ENCODE measurements around the gene FBLN5. TPM values are rescaled to one million over a fixed set of nuclear protein-coding genes. Genes with fewer than 3 reads are reported as not detected.

The FBLN5 gene
- total and polyA plus RNA-seq, 2 donors (not counting 3 experiments of a cell fraction or from before 2014, with no cell fraction given): 27.6 to 33.1 TPM

DNA sequence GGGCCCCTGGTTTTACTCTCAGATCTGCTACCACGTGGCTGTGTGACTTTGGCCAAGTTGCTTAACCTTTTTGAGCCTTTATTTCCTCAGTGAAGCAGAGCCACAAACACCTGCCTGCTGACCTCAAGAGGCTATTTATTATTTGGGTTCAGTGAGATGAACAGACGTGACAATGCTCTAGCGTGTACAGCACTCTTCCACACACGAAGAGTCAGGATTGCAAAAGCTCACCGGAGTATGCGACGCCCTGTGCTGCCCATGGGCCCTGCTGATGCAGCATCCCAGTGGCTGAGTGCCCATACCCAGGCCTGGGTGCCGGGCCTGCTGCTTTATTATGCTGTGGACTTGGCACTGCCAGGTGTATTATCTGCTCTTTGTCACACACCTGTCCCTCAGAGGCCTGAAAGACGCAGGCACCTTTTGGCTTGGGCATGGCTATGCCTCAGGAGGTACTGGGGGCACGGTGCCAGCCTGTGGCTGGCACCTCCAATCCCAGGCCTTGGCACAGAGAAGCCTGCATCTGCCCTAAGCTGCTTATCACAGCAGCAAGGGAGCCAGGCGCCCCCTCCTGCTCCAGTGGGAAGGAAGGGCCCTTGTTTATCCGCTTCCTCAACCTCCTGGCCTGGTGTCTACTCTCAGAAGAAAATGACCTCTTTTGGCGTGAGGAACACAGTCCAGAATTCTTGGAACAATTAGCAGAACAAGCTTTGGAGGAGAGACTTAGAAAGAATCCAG, 57.9 kb downstream of the FBLN5 start:
- no peak overlapping the region for H2AFZ ChIP-seq (ENCODE audit: low read depth, low read length)
- BruUV-seq (replicated peaks): no TSS peak
- H3K9me3 ChIP-seq (replicated peaks; ENCODE audit: control insufficient read depth, insufficient read depth, low read length): no peaks in the 10 kb centered on the region
- H3K27me3 ChIP-seq (ENCODE audit: control insufficient read depth in 2 of 2, insufficient read depth in 2 of 2, low read length in 2 of 2): peaks cover 0 to 2% of the 10 kb centered on the region in 2 experiments
- H3K79me2 ChIP-seq (ENCODE audit: control insufficient read depth, insufficient read depth, low read length): no peaks in the 10 kb centered on the region
- peak; percentile 32 for DNase-seq (ENCODE audit: low read depth, low spot score)
- H3K27ac ChIP-seq (ENCODE audit: insufficient read depth, low read depth, low read length): no peak overlapping the region
- H3K36me3 ChIP-seq (ENCODE audit: control insufficient read depth in 2 of 2, extremely low read depth in 1 of 2, insufficient read depth in 2 of 2, low read length in 2 of 2): no peaks in the 10 kb centered on the region
- no peak overlapping the region for H3K4me3 ChIP-seq (replicated peaks in 1 of 3; ENCODE audit: insufficient read depth in 1 of 3, low read depth in 1 of 3, low read length in 3 of 3)
- no peaks in the 10 kb centered on the region for H4K20me1 ChIP-seq (replicated peaks; ENCODE audit: control insufficient read depth, extremely low read depth, insufficient read depth, low read length)
- ChIA-PET POLR2A (no interaction called here), CTCF (no interaction called here)
- H3K9me1 ChIP-seq (replicated peaks; ENCODE audit: control insufficient read depth, extremely low read depth, insufficient read depth, low read length): no peaks in the 10 kb centered on the region
- dilution Hi-C loops (cut with MboI; ENCODE audit: extremely low pct_ligation_motif_present, low sequenced_read_pairs): no loop called here
- intact Hi-C loops (cut with micrococcal nuclease): no loop called here
- no peaks in the 10 kb centered on the region for H3K4me1 ChIP-seq (ENCODE audit: control insufficient read depth, extremely low read depth, insufficient read depth, low read length)
- no peak overlapping the region for H3K9ac ChIP-seq (replicated peaks; ENCODE audit: extremely low read depth, insufficient read depth, low read length)
- FAIRE-seq: no peak
- no peak overlapping the region for H3K4me2 ChIP-seq (ENCODE audit: insufficient read depth, low read length)
- TF ChIP-seq MYC (IDR thresholded peaks at IDR 0.05; ENCODE audit: low read depth, low read length): no peak
- TF ChIP-seq GATA2 (IDR thresholded peaks at IDR 0.05; ENCODE audit: insufficient read depth, insufficient read length, low read depth, low read length): no peak
- no peak for TF ChIP-seq CTCF (IDR thresholded peaks at IDR 0.05; ENCODE audit: extremely low read depth in 1 of 2, insufficient read depth in 1 of 2, low read depth in 1 of 2, low read length in 2 of 2)
- TF ChIP-seq, protein P1, sequence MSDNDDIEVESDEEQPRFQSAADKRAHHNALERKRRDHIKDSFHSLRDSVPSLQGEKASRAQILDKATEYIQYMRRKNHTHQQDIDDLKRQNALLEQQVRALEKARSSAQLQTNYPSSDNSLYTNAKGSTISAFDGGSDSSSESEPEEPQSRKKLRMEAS (IDR thresholded peaks at IDR 0.05; ENCODE audit: insufficient read depth, insufficient read length): no peak
- TF ChIP-seq POLR2AphosphoS5 (IDR thresholded peaks at IDR 0.05; ENCODE audit: insufficient read depth, low read depth, low read length): no peak
- no peak for TF ChIP-seq JUN (IDR thresholded peaks at IDR 0.05; ENCODE audit: borderline replicate concordance, insufficient read depth, insufficient read length, low read depth)

Data from endothelial cell of umbilical vein (primary cell).